ENCODE data around the gene NFKBIZ.
"Not testable (repeated sequence)": the region's sequence is repeated elsewhere in the genome, so short reads cannot be mapped to it uniquely, and the experiment has no call there.

NFKBIZ gene

GRCh38 chr3:101868534-101869464 lies 19.5 kb downstream of the NFKBIZ start:
- DNase-seq (ENCODE audit: low read depth in 1 of 2, low spot score in 1 of 2): no peak

GRCh38 chr3:101870138-101870537 lies 20.8 kb downstream of the NFKBIZ start:
- no peak for DNase-seq (ENCODE audit: low read depth in 1 of 2, low spot score in 1 of 2)

GRCh38 chr3:101873619-101874018 lies 24.3 kb downstream of the NFKBIZ start:
- DNase-seq (ENCODE audit: low read depth in 1 of 2, low spot score in 1 of 2): no peak

GRCh38 chr3:101876142-101876541 lies 26.8 kb downstream of the NFKBIZ start:
- no peak for DNase-seq (ENCODE audit: low read depth in 1 of 2, low spot score in 1 of 2)

- no peak for DNase-seq (ENCODE audit: low read depth in 1 of 2, low spot score in 1 of 2)
Measured at GRCh38 chr3:101878589-101878988, 29.3 kb downstream of the NFKBIZ start.

GRCh38 chr3:101879102-101879501 lies 29.8 kb downstream of the NFKBIZ start:
- DNase-seq (ENCODE audit: low read depth in 1 of 2, low spot score in 1 of 2): no peak

GRCh38 chr3:101879623-101880284 lies 30.4 kb downstream of the NFKBIZ start:
- no peak for DNase-seq (ENCODE audit: low read depth in 1 of 2, low spot score in 1 of 2)

GRCh38 chr3:101884776-101885175 lies 35.5 kb downstream of the NFKBIZ start:
- no peak for DNase-seq (ENCODE audit: low read depth in 1 of 2, low spot score in 1 of 2)

GRCh38 chr3:101885584-101885983 lies 36.3 kb downstream of the NFKBIZ start:
- not testable (repeated sequence) for DNase-seq (ENCODE audit: low read depth in 1 of 2, low spot score in 1 of 2)

GRCh38 chr3:101886626-101887025 lies 37.3 kb downstream of the NFKBIZ start:
- no peak for DNase-seq (ENCODE audit: low read depth in 1 of 2, low spot score in 1 of 2)

- no peak for DNase-seq (ENCODE audit: low read depth in 1 of 2, low spot score in 1 of 2)
Measured at GRCh38 chr3:101888653-101889052, 39.3 kb downstream of the NFKBIZ start.

GRCh38 chr3:101890716-101891115 lies 41.4 kb downstream of the NFKBIZ start:
- no peak for DNase-seq (ENCODE audit: low read depth in 1 of 2, low spot score in 1 of 2)

GRCh38 chr3:101892648-101893047 lies 43.3 kb downstream of the NFKBIZ start:
- DNase-seq (ENCODE audit: low read depth in 1 of 2, low spot score in 1 of 2): no peak

- DNase-seq (ENCODE audit: low read depth in 1 of 2, low spot score in 1 of 2): no peak
Measured at GRCh38 chr3:101896083-101896757, 46.9 kb downstream of the NFKBIZ start.

- no peak for DNase-seq (ENCODE audit: low read depth in 1 of 2, low spot score in 1 of 2)
Measured at GRCh38 chr3:101897013-101897412, 47.7 kb downstream of the NFKBIZ start.

- no peak for DNase-seq (ENCODE audit: low read depth in 1 of 2, low spot score in 1 of 2)
Measured at GRCh38 chr3:101898039-101898438, 48.7 kb downstream of the NFKBIZ start.

- DNase-seq (ENCODE audit: low read depth in 1 of 2, low spot score in 1 of 2): no peak
Measured at GRCh38 chr3:101898752-101899169, 49.4 kb downstream of the NFKBIZ start.

- DNase-seq (ENCODE audit: low read depth in 1 of 2, low spot score in 1 of 2): no peak
Measured at GRCh38 chr3:101900316-101900715, 51.0 kb downstream of the NFKBIZ start.

GRCh38 chr3:101900736-101901135 lies 51.4 kb downstream of the NFKBIZ start:
- no peak for DNase-seq (ENCODE audit: low read depth in 1 of 2, low spot score in 1 of 2)

- DNase-seq (ENCODE audit: low read depth in 1 of 2, low spot score in 1 of 2): no peak
Measured at GRCh38 chr3:101902041-101902440, 52.7 kb downstream of the NFKBIZ start.

- DNase-seq (ENCODE audit: low read depth in 1 of 2, low spot score in 1 of 2): no peak
Measured at GRCh38 chr3:101903451-101903871, 54.1 kb downstream of the NFKBIZ start.

GRCh38 chr3:101905573-101905972 lies 56.3 kb downstream of the NFKBIZ start:
- not testable (repeated sequence) for DNase-seq (ENCODE audit: low read depth in 1 of 2, low spot score in 1 of 2)
